ENCODE results near the gene ECE1. TPM values are rescaled to one million over a fixed set of nuclear protein-coding genes. Genes with fewer than 3 reads are reported as not detected.

ECE1 gene
- total and polyA plus RNA-seq, 10 of the 15 experiments (the other 5 are each of a cell fraction or from before 2014, with no cell fraction given): 0.97 to 81.0 (median 37.0) TPM

DNA sequence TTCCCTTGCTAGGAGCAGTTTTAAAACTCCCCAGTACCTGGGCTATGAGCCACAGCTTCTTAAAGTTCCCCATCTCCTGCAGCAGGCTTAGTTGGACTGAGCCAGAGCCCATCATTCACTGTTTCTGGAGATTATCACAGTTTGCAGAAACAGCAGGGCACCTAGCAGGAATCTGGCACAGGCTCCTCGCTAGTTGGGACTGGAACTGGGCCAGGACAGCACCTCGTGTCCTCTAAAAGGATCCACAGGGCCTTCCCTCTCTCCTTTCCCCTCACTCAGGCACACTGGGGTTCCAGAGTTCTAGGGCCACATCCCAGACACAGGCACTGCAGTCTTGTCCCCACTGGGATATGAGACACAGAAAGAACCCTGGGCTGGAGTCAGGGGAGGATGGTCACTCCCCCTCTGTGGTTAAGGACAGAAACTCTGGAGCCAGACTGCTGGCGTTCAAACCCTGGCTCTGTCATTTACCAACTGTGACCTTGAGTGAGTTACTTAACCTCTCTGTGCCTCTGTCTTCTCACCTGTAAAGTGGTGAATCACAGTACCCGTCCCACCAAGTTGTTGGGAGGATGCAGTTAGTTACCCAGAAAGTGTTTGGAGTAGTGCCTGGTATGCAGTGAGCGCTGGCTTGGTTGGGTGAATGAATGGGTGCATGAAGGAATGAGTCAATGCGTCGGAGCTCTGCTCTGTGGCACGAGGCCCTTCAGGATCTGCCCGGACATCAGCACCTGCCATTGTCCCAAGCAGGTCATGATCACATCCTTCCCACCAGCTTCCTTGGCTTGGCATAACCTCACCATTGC, 18.8 kb upstream of the ECE1 start:
- ATAC-seq (no peak), DNase-seq (ENCODE audit: low read depth, low spot score) (no peak), FAIRE-seq (no peak)
- Histone ChIP-seq H3K27me3 (replicated peaks in 1 of 2; ENCODE audit: control insufficient read depth in 2 of 2, insufficient read depth in 2 of 2, low read length in 1 of 2) (no peaks in the 10 kb centered on the region), H3K4me3 (no peak overlapping the region), H3K79me2 (ENCODE audit: control insufficient read depth, insufficient read depth, low read length) (no peaks in the 10 kb centered on the region), H2AFZ (ENCODE audit: control insufficient read depth, low read depth, low read length) (no peak overlapping the region), H3K9ac (ENCODE audit: control insufficient read depth, insufficient read depth, low read length) (no peak overlapping the region), H3K27ac (ENCODE audit: control insufficient read depth, insufficient read depth) (no peak overlapping the region), H3K36me3 (ENCODE audit: control insufficient read depth in 2 of 2, insufficient read depth in 2 of 2, low read length in 1 of 2) (peaks cover 0 to 2% of the 10 kb centered on the region in 2 experiments; a peak in 1 of 4 replicates), H4K20me1 (ENCODE audit: control insufficient read depth, insufficient read depth) (peaks cover 4% of the 10 kb centered on the region; the same call in 1 of the 2 replicates), H3K9me3 (replicated peaks; ENCODE audit: control insufficient read depth, insufficient read depth, low read length) (no peaks in the 10 kb centered on the region; the same call in 2 of the 3 replicates), H3K4me2 (ENCODE audit: control insufficient read depth, insufficient read depth) (no peak overlapping the region), H3K4me1 (ENCODE audit: control insufficient read depth, insufficient read depth, low read length) (no peaks in the 10 kb centered on the region; the same call in 1 of the 2 replicates)
- in situ Hi-C loops (cut with MboI) (no loop called here), intact Hi-C loops (cut with micrococcal nuclease; ENCODE audit: unreplicated experiment) (no loop called here)
- 55% methylated on average over 9 of the region's 9 CpGs for WGBS (ENCODE audit: insufficient coverage, insufficient replicate concordance, low lambda C conversion rate, missing lambda C conversion rate)
- no peak for TF ChIP-seq PAX8 (IDR thresholded peaks at IDR 0.05)
- TF ChIP-seq, protein P1, sequence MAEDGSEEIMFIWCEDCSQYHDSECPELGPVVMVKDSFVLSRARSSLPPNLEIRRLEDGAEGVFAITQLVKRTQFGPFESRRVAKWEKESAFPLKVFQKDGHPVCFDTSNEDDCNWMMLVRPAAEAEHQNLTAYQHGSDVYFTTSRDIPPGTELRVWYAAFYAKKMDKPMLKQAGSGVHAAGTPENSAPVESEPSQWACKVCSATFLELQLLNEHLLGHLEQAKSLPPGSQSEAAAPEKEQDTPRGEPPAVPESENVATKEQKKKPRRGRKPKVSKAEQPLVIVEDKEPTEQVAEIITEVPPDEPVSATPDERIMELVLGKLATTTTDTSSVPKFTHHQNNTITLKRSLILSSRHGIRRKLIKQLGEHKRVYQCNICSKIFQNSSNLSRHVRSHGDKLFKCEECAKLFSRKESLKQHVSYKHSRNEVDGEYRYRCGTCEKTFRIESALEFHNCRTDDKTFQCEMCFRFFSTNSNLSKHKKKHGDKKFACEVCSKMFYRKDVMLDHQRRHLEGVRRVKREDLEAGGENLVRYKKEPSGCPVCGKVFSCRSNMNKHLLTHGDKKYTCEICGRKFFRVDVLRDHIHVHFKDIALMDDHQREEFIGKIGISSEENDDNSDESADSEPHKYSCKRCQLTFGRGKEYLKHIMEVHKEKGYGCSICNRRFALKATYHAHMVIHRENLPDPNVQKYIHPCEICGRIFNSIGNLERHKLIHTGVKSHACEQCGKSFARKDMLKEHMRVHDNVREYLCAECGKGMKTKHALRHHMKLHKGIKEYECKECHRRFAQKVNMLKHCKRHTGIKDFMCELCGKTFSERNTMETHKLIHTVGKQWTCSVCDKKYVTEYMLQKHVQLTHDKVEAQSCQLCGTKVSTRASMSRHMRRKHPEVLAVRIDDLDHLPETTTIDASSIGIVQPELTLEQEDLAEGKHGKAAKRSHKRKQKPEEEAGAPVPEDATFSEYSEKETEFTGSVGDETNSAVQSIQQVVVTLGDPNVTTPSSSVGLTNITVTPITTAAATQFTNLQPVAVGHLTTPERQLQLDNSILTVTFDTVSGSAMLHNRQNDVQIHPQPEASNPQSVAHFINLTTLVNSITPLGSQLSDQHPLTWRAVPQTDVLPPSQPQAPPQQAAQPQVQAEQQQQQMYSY (CRISPR knock-in tag; IDR thresholded peaks at IDR 0.05): no peak
- TF ChIP-seq IRF4 (IDR thresholded peaks at IDR 0.05; ENCODE audit: low read depth, low read length): no peak
- TF ChIP-seq, protein P2, sequence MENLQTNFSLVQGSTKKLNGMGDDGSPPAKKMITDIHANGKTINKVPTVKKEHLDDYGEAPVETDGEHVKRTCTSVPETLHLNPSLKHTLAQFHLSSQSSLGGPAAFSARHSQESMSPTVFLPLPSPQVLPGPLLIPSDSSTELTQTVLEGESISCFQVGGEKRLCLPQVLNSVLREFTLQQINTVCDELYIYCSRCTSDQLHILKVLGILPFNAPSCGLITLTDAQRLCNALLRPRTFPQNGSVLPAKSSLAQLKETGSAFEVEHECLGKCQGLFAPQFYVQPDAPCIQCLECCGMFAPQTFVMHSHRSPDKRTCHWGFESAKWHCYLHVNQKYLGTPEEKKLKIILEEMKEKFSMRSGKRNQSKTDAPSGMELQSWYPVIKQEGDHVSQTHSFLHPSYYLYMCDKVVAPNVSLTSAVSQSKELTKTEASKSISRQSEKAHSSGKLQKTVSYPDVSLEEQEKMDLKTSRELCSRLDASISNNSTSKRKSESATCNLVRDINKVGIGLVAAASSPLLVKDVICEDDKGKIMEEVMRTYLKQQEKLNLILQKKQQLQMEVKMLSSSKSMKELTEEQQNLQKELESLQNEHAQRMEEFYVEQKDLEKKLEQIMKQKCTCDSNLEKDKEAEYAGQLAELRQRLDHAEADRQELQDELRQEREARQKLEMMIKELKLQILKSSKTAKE (IDR thresholded peaks at IDR 0.05; ENCODE audit: low read depth, poor library complexity, severe bottlenecking): no peak
- TF ChIP-seq, protein P3, sequence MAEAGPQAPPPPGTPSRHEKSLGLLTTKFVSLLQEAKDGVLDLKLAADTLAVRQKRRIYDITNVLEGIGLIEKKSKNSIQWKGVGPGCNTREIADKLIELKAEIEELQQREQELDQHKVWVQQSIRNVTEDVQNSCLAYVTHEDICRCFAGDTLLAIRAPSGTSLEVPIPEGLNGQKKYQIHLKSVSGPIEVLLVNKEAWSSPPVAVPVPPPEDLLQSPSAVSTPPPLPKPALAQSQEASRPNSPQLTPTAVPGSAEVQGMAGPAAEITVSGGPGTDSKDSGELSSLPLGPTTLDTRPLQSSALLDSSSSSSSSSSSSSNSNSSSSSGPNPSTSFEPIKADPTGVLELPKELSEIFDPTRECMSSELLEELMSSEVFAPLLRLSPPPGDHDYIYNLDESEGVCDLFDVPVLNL (IDR thresholded peaks at IDR 0.05; ENCODE audit: low read depth, low read length): no peak
- no peak for TF ChIP-seq TBL1XR1 (IDR thresholded peaks at IDR 0.05; ENCODE audit: low read depth, low read length)
- no peak for TF ChIP-seq RCOR1 (conservative IDR thresholded peaks at IDR 0.05; ENCODE audit: low read depth, low read length)
- TF ChIP-seq ASH2L (IDR thresholded peaks at IDR 0.05; ENCODE audit: borderline replicate concordance, low read depth): no peak
- no peak for TF ChIP-seq IKZF1 (conservative IDR thresholded peaks at IDR 0.05)
- no peak for TF ChIP-seq MTA2 (IDR thresholded peaks at IDR 0.05; ENCODE audit: low read depth)
- no peak for TF ChIP-seq GABPA (IDR thresholded peaks at IDR 0.05; ENCODE audit: low read depth)
- TF ChIP-seq, protein P4, sequence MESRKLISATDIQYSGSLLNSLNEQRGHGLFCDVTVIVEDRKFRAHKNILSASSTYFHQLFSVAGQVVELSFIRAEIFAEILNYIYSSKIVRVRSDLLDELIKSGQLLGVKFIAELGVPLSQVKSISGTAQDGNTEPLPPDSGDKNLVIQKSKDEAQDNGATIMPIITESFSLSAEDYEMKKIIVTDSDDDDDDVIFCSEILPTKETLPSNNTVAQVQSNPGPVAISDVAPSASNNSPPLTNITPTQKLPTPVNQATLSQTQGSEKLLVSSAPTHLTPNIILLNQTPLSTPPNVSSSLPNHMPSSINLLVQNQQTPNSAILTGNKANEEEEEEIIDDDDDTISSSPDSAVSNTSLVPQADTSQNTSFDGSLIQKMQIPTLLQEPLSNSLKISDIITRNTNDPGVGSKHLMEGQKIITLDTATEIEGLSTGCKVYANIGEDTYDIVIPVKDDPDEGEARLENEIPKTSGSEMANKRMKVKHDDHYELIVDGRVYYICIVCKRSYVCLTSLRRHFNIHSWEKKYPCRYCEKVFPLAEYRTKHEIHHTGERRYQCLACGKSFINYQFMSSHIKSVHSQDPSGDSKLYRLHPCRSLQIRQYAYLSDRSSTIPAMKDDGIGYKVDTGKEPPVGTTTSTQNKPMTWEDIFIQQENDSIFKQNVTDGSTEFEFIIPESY (IDR thresholded peaks at IDR 0.05): no peak
- ChIA-PET CTCF (no interaction called here), RAD21 (ENCODE audit: unreplicated experiment) (no interaction called here), SMC1A (ENCODE audit: uncharacterized antibody, unreplicated experiment) (interaction anchor here (1.0 to 1.4 kb wide), 3 partner anchors 8 to 18 kb away, joined by 3 to 4 read pairs (median 3); no protein-coding TSS in a partner anchor), POLR2A (interaction anchor here (0.6 kb wide), 1 partner anchor 42 kb away, joined by 3 read pairs; no protein-coding TSS in a partner anchor)
- BruUV-seq (replicated peaks): TSS peak; percentile 39

Measured in GM12878 (cell line).